Subcutaneous abdominal adipose tissue (tissue), 5 donors: ENCODE data around the gene FCHSD2.

Experiments
- H3K27ac ChIP-seq: one replicate; pipeline ENCODE4 v1.7.0; 2013; ENCODE audit warnings: low read depth, mild to moderate bottlenecking, inconsistent platforms, low read length, moderate library complexity
- H3K27me3 ChIP-seq, 5 donors: one replicate each; pipeline ENCODE4 v1.7.0; 2013; ENCODE audit warnings: low read length in 5 of 5, inconsistent platforms in 1 of 5; ENCODE audit not compliant: control insufficient read depth in 5 of 5, insufficient read depth in 4 of 5
- H3K36me3 ChIP-seq, 5 donors: one replicate each; pipeline ENCODE4 v1.7.0; 2013; ENCODE audit warnings: low read length in 5 of 5; ENCODE audit not compliant: control insufficient read depth in 5 of 5, insufficient read depth in 5 of 5
- H3K4me1 ChIP-seq, 5 donors: one replicate each; pipeline ENCODE4 v1.7.0; 2013; ENCODE audit warnings: low read length in 5 of 5, mild to moderate bottlenecking in 3 of 5, moderate library complexity in 1 of 5; ENCODE audit not compliant: control insufficient read depth in 5 of 5, insufficient read depth in 5 of 5
- H3K4me3 ChIP-seq, 5 donors: one replicate each; pipeline ENCODE4 v1.7.0; 2013; ENCODE audit warnings: low read length in 5 of 5, low read depth in 1 of 5
- H3K9ac ChIP-seq, 5 donors: one replicate each; pipeline ENCODE4 v1.7.0; 2013; ENCODE audit warnings: low read length in 5 of 5, mild to moderate bottlenecking in 4 of 5, moderate library complexity in 3 of 5
- H3K9me3 ChIP-seq, 5 donors: one replicate each; pipeline ENCODE4 v1.7.0; 2013; ENCODE audit warnings: low read length in 5 of 5; ENCODE audit not compliant: control insufficient read depth in 5 of 5
- donor health status: healthy.
- donor health status: healthy.
- donor health status: healthy.
- donor health status: healthy.
- donor health status: healthy.

Gene FCHSD2

DNA sequence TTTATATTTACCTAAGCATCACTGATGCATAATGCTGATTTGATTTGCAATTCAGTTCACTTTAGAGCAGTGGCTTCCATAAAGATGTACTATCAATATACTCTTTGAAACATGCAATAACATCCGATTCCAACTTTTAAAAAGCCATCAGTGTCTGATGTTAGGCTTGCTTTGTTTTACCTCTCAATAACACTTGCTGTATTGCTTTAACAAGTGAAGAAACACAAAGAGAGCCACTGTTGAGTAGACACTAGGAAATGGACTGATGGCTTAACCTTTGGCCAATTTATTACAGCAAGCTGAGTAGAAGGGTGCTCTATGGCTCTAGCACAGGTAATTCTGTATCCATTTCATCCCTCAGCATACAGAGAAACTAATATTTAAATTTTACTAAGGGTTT, 122.1 kb downstream of the FCHSD2 start:
- Histone ChIP-seq H3K27ac (no peak overlapping the region), H3K9me3 (peaks cover 4 to 16% (median 8%) of the 10 kb centered on the region in 5 donors), H3K4me3 (no peak overlapping the region), H3K9ac (no peak overlapping the region), H3K4me1 (no peaks in the 10 kb centered on the region), H3K36me3 (peaks cover 0 to 8% (median 0%) of the 10 kb centered on the region in 5 donors), H3K27me3 (no peaks in the 10 kb centered on the region)

DNA sequence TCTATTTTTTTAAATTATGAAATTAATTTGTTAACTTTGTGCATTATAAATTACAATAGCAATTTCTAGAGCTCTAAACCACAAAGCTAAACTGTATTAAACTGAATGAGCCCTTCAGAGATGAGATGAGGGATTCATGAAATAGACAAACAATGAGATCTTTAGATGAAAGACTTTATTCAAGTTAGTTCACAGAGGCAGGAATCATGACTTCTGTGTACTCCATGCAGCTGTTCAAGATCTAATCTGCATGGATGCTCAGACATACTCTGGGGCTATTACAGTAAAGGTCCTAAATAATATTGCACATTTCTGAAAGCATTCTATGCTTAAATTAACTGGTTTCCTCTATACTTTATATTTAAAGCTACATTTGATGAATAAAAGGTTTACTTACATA, 122.7 kb downstream of the FCHSD2 start:
- Histone ChIP-seq H3K9ac (no peak overlapping the region), H3K36me3 (peaks cover 0 to 7% (median 0%) of the 10 kb centered on the region in 5 donors), H3K27ac (no peak overlapping the region), H3K4me1 (no peaks in the 10 kb centered on the region), H3K9me3 (peaks cover 2 to 13% (median 5%) of the 10 kb centered on the region in 5 donors), H3K4me3 (no peak overlapping the region), H3K27me3 (no peaks in the 10 kb centered on the region)

DNA sequence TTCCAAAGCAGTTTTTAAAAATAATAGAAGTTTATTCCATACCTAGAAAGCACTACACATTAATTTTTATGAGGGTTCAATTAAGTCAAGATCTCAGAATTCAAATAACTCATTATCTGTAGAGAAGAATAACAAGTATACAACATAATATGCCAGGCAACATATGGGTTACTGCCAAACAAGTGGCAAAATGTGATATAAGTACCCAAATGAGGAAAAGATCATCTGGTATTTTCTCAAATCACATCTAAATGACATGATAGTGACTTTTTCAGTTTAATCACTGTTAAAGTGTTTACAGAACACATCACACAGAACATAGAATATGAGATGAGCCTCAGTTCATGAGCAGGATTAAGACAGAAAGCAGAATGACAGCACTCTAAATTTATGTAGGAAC, 123.3 kb downstream of the FCHSD2 start:
- H3K36me3 ChIP-seq: peaks cover 0 to 3% (median 0%) of the 10 kb centered on the region in 5 donors
- peaks cover 0 to 7% (median 2%) of the 10 kb centered on the region in 5 donors for H3K9me3 ChIP-seq
- no peak overlapping the region for H3K9ac ChIP-seq
- no peak overlapping the region for H3K4me3 ChIP-seq
- no peak overlapping the region for H3K27ac ChIP-seq
- H3K4me1 ChIP-seq: no peaks in the 10 kb centered on the region
- H3K27me3 ChIP-seq: no peaks in the 10 kb centered on the region

DNA sequence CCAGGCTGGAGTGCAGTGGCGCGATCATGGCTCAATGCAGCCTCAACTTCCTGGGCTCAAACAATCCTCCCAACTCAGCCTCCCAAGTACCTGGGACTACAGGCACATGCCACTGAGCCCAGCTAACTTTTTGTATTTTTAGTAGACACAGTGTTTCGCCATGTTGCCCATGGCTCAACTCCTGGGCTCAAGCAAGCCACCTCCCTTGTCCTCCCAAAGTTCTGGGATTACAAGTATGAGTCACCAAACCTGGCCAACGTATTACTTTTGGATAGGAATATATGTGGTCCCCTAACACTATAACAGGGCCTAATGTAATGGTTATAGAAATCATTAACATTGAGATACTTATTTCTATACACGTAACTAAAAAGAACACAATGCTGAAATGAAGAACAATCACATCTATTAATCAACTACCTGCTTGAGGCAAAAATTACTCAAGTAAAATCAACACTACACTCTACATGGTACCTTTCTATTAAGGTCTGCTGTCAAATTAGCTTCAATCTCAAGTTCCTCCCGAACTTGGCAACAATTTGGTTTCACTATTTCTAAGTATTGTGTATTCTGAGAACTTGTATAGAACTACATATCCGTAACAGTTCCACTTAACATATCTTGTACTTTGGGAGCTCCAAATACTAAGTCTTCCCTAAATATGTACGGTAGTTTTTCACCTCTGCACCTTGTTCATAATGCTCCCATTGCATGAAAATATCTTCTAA, 124.9 kb downstream of the FCHSD2 start:
- H3K36me3 ChIP-seq: no peaks in the 10 kb centered on the region
- H3K9ac ChIP-seq: no peak overlapping the region
- peaks cover 0 to 6% (median 0%) of the 10 kb centered on the region in 5 donors for H3K4me1 ChIP-seq
- H3K27ac ChIP-seq: no peak overlapping the region
- no peaks in the 10 kb centered on the region for H3K27me3 ChIP-seq
- H3K4me3 ChIP-seq: no peak overlapping the region
- H3K9me3 ChIP-seq: no peaks in the 10 kb centered on the region

DNA sequence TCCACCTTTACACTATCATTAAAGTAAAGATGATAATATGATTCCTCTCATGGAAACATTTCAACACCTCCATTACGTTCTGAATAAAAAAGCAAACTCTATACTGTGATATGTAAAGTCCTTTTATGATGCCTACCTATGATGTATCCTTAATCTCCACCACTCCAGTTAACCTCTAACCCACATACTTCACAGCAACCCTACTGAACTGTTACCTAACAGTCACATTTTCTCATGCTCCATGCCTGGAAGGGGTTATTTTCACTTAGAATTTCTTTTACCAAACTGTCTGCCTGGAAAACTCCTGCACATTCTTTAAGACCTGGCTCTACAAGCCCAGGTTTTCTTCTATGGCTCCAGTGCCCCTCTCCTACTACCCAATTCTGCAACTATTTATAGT, 129.1 kb downstream of the FCHSD2 start:
- no peak overlapping the region for H3K27ac ChIP-seq
- no peak overlapping the region for H3K9ac ChIP-seq
- peaks cover 5 to 19% (median 15%) of the 10 kb centered on the region in 5 donors for H3K9me3 ChIP-seq
- H3K4me3 ChIP-seq: no peak overlapping the region
- H3K36me3 ChIP-seq: peaks cover 5 to 14% (median 11%) of the 10 kb centered on the region in 5 donors
- no peaks in the 10 kb centered on the region for H3K27me3 ChIP-seq
- H3K4me1 ChIP-seq: peaks cover 0 to 6% (median 0%) of the 10 kb centered on the region in 5 donors

DNA sequence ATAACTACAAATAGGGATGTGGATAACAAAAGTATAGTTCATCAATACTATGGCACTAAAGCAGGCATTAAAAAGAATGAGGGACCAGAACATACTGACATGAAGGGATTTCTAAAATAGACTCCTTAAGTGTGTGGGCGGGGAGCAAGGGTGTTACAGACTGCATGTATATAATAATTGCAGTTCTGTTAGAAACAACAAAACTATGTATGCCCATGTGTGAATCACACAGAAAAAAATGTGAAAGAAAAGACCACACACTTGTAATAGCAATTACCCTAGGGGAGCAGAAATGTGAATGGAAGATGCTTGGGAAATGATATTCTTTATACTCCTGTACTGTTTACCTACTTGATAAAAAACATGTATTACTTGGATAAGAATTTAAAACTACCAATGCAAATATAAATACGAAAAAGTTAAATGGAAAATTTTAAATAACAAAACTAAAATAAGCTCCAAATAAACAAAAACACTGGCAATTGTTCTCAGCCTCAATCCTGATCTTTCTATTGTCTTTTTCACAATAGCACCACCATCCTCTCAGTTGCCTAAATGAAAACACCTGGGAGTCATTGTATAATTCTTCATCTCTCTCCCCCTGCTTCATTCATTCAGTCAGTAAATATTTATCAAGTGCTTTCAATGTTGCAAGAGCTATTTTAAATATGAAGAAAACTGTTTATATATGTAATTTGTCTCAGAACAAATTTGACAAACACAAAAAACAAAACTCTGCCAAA, 129.8 kb downstream of the FCHSD2 start:
- Histone ChIP-seq H3K36me3 (peaks cover 5 to 14% (median 12%) of the 10 kb centered on the region in 5 donors), H3K27ac (no peak overlapping the region), H3K9ac (no peak overlapping the region), H3K4me3 (no peak overlapping the region), H3K27me3 (no peaks in the 10 kb centered on the region), H3K4me1 (peaks cover 0 to 6% (median 0%) of the 10 kb centered on the region in 5 donors), H3K9me3 (peaks cover 5 to 19% (median 15%) of the 10 kb centered on the region in 5 donors)

DNA sequence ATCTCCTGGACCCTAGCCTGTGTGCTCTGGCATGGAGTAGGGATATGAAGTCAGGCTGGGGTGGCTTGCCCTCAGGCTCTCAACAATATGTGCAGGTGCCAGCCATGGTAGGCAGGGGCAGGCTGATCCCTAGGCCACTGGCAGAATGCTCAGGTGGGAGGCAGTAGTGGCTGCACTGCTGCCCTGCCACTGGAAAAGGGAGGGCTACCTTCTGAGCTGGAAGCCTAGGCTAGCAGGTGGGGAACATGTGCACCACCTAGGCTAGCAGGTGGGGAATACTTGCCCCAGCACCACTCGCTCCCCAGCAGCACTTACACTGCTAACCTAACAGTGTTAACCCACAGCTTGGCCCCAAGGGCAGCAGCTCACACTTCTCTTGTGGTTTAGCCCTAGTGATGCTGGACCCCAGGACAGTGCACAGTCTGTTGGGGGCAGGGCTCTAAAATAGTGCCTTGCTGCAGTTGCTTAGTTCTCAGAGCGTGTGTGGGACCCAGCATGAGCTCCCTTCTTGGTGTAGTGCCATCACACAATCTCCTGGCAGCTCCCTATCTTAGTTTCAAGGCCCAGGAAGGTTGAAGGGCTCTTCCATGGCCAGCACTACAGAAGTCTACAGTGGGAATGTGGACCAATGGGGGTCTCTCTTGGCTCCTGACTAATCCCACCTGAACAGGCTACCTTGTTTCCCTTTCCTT, 130.8 kb downstream of the FCHSD2 start:
- Histone ChIP-seq H3K9ac (no peak overlapping the region), H3K4me1 (peaks cover 0 to 6% (median 0%) of the 10 kb centered on the region in 5 donors), H3K27ac (no peak overlapping the region), H3K4me3 (peak overlapping the region in 1 of 5 donors; percentile 22), H3K36me3 (peaks cover 5 to 14% (median 12%) of the 10 kb centered on the region in 5 donors), H3K27me3 (no peaks in the 10 kb centered on the region), H3K9me3 (peaks cover 5 to 19% (median 15%) of the 10 kb centered on the region in 5 donors)

DNA sequence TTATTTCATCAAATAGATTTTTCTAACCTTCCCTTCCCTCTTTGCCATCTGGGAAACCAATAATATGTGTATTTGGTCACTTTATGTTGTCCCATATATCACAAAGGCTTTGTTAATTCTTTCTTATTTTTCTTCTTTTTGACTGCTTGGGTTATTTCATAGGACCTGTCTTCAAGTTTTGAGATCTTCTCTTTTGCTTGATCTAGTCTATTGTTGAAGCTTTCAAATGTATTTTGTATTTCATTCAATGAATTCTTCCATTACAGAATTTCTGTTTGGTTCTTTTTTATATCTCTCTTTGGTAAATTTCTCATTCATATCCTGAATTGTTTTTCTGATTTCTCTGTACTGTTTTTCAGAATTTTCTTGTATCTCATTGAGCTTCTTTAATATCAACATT, 132.1 kb downstream of the FCHSD2 start:
- Histone ChIP-seq H3K27me3 (no peaks in the 10 kb centered on the region), H3K4me1 (peaks cover 0 to 6% (median 0%) of the 10 kb centered on the region in 5 donors), H3K4me3 (no peak overlapping the region), H3K36me3 (peaks cover 5 to 14% (median 12%) of the 10 kb centered on the region in 5 donors), H3K9me3 (peaks cover 5 to 19% (median 15%) of the 10 kb centered on the region in 5 donors), H3K9ac (no peak overlapping the region), H3K27ac (no peak overlapping the region)

DNA sequence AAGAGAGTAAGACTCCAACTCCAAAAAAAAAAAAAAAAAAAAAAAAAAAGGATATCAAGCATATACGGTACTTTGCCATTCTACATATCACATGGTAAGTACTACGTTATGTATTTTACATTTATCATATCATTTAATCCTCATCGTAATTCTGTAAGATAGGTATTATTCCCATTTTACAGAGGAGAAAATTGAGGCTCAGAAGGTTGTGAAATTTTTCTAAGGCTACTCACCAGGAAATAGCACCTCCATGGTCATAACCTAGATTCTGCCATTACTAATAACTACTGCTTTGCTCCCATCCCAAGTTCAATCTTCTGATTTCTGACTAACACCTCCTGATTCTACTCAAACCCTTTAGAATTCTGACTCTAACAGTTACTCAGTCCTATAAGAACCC, 138.0 kb downstream of the FCHSD2 start:
- Histone ChIP-seq H3K27ac (no peak overlapping the region), H3K4me1 (no peaks in the 10 kb centered on the region), H3K9me3 (no peaks in the 10 kb centered on the region), H3K4me3 (no peak overlapping the region), H3K36me3 (peaks cover 0 to 2% (median 0%) of the 10 kb centered on the region in 5 donors), H3K27me3 (no peaks in the 10 kb centered on the region), H3K9ac (no peak overlapping the region)
